ENCODE results near the gene SMIM24.

The SMIM24 gene

DNA sequence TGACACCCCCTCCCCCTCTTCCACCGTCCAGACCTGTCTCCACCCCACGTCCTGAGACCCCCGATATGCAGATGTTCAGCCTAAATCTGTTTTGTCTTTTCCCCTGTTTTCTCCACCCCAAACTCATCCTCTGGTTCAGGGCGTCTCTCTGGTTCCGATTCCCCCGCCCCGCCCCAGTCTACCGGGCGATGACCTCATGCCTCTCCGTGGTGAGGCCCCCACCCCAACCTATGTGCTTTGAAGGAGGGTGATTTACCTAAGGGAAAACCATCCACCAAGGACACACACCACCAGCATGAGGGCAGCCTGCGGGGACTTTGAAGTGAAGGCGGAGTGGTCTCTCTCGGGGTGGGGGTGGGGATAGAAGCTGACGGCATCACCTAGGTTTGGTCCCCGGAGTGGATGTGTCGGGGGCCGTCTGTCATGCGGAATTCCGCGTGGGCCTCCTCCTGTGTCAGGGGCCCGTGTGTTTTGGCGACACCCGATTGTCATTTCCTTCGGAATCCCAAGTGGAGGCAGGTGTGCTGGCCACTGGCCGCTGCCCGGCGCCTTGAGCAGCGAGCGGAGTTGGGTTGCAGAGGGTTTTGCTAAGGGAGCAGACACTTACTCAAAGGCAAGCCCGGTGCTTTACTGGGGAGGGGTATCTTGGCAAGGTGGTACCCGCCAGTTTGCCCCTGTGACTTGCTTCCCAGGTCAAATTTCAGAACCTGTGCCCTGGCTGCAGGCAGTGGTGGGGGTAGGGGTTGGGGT, 27.2 kb upstream of the SMIM24 start:
- peak overlapping the region; percentile 80 for H3K4me3 ChIP-seq (ENCODE audit: low read length)
- DNase-seq (ENCODE audit: low read depth): peak; percentile 39
- TF ChIP-seq, protein P1, sequence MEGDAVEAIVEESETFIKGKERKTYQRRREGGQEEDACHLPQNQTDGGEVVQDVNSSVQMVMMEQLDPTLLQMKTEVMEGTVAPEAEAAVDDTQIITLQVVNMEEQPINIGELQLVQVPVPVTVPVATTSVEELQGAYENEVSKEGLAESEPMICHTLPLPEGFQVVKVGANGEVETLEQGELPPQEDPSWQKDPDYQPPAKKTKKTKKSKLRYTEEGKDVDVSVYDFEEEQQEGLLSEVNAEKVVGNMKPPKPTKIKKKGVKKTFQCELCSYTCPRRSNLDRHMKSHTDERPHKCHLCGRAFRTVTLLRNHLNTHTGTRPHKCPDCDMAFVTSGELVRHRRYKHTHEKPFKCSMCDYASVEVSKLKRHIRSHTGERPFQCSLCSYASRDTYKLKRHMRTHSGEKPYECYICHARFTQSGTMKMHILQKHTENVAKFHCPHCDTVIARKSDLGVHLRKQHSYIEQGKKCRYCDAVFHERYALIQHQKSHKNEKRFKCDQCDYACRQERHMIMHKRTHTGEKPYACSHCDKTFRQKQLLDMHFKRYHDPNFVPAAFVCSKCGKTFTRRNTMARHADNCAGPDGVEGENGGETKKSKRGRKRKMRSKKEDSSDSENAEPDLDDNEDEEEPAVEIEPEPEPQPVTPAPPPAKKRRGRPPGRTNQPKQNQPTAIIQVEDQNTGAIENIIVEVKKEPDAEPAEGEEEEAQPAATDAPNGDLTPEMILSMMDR (IDR thresholded peaks at IDR 0.05; ENCODE audit: insufficient read depth, low read depth, low read length, missing control alignments): no peak

DNA sequence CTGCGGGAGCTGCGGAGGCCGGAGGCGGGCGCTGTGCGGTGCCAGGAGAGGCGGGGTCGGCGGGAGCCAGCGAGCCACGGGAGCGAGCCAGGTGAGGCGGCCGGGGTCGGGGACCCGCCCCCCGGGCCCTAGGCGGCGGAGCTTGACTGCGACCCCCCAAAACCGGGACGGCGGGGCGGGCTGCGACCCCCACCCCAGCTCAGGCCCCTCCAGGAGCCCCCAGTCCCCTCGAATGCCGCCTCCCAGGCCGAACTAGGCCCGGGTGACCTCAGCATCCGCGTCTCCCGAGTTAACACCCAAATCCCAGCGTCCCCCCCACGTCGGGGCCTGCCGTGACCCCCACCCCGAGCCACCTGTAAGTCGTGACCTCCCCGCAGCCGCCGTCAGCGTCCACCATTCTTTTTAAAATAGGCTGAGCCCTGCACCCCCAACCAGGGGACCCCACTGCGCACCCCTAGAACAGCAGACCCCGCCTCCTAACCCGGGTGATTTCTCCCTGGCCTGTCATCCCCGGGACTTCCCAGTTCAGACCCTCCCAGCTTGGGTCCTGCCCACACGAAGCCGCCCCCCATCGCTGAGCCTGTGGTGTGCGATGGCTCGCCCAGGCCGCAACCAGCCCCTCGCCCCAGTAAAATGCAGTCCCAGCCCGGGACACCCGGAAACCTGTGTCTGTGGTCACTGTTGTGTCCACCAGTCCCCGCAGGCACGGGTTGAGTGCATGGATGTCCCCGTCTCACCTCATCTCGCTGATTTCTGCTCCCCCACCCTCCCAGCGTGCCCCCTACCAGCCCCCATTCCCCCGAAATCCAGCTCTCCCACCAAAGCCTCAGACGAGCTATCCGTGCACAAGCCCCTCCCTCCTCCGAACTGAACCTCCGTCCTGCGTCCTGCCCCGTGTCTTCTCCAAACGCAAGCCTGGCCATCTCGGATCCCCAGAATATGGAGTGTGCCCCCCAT, 26.3 kb upstream of the SMIM24 start:
- no peak for DNase-seq (ENCODE audit: low read depth)
- TF ChIP-seq, protein P1 (IDR thresholded peaks at IDR 0.05; ENCODE audit: insufficient read depth, low read depth, low read length, missing control alignments): no peak
- peak overlapping the region; percentile 80 for H3K4me3 ChIP-seq (ENCODE audit: low read length)

DNA sequence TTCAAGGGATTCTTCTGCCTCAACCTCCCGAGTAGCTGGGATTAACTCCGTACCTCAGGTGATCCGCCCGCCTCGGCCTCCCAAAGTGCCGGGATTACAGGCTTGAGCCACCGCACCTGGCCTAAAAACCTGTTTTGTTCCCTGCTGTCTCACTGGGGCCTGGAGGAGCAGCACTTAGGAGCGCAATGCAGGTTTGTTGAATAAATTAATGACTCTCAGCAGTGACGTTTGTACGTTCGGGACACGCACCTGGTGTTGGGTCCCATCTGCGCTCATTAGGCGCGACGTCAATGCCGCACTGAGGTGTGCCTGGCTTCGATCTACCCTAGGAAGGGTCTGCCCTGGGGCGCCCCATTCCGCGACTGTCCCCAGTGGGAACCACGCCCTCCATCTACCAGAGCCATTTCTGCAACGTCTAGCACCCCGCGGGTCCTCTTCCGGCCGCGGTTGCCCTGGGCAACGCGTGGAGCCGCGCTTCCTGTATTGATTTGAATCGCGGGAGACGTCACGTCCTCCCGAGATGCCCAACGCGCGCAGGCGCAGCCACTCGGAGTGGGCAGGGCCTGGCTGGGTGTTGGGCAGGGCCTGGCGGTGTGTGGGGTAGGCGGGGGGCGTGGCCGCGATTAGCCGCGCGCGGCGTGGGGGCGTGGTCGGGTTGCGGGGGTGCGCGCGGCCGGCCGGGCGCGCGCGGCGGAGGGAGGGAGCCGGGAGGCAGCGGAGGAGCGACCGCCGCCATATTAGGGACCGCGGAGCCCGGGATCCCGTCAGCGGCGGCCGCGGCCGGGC, 25.5 kb upstream of the SMIM24 start, which contains the start of gene FZR1:
Gene FZR1 (plus strand): TSS at position 714 of the 786 bp plus-strand sequence. CDS start 16,679 bp downstream, outside the sequence.
- TF ChIP-seq, protein P1 (IDR thresholded peaks at IDR 0.05; ENCODE audit: insufficient read depth, low read depth, low read length, missing control alignments): no peak
- peak within 1 kb of the TSS; percentile 80 for H3K4me3 ChIP-seq (ENCODE audit: low read length)
- DNase-seq (ENCODE audit: low read depth): peak; percentile 99

DNA sequence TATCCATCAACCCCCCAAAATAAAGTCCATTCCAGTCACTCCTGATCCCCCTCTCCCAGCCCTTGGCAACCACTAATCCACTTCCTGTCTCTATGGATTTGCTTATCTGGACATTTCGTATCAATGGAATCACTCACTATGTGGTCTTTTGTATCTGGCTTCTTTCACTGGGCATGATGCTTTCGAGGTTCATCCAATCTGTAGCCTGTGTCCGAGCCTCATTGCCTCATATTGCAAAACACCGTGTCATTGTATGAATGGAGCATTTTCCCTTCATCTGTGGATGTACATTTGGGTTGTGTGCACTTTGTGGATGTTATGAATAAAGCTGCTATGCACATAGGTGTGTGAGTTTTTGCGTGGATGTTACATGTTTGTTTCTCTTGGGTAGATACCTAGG, 24.4 kb upstream of the SMIM24 start:
- no peak for DNase-seq (ENCODE audit: low read depth)
- H3K4me3 ChIP-seq (ENCODE audit: low read length): no peak overlapping the region
- TF ChIP-seq, protein P1 (IDR thresholded peaks at IDR 0.05; ENCODE audit: insufficient read depth, low read depth, low read length, missing control alignments): no peak

DNA sequence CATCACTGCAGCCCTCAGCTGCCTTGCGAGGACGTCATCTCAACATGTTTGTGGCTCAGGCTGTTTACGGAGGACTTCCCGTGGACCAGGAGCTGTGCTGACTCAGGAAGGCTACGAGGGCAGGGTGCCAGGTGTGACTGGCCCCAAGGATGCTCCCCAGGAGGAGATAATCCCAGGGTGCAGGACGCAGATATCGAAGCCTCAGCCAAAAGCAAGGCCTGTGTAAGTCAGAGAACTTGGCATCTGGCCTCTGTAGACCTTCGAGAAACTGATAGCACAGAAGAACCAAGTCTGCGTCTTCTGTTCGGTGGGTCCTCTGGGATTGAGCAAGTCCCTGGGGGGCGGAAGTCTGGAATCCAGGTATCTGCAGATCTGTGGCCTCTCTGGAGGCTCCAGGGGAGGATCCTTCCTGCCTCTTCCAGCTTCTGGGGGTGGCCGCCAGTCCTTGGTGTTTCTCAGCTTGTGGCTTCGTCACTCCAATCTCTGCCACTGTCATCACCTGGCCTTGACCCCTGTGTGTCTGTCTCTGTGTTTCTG, 22.8 kb upstream of the SMIM24 start:
- no peak overlapping the region for H3K4me3 ChIP-seq (ENCODE audit: low read length)
- TF ChIP-seq, protein P1 (IDR thresholded peaks at IDR 0.05; ENCODE audit: insufficient read depth, low read depth, low read length, missing control alignments): no peak
- no peak for DNase-seq (ENCODE audit: low read depth)

DNA sequence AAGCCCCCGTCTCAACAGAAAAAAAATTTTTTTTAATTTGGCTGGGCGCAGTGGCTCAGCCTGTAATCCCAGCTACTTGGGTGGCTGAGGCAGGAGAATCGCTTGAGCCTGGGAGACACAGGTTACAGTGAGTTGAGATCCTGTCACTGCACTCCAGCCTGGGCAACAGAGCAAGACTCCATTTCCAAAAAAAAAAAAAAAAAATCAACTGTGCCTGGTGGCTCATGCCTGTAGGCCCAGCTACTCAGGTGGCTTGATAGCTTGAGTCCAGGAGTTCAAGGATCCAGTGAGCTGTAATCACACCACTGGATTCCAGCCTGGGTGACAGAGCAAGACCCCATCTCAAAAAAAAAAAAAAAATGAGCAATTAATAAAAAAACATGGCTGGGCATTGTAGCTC, 21.5 kb upstream of the SMIM24 start:
- TF ChIP-seq, protein P1 (IDR thresholded peaks at IDR 0.05; ENCODE audit: insufficient read depth, low read depth, low read length, missing control alignments): no peak
- DNase-seq (ENCODE audit: low read depth): no peak
- no peak overlapping the region for H3K4me3 ChIP-seq (ENCODE audit: low read length)

Data from epithelial cell of esophagus (primary cell).